Measurements from ENCODE around the gene OSGIN1.

DNA sequence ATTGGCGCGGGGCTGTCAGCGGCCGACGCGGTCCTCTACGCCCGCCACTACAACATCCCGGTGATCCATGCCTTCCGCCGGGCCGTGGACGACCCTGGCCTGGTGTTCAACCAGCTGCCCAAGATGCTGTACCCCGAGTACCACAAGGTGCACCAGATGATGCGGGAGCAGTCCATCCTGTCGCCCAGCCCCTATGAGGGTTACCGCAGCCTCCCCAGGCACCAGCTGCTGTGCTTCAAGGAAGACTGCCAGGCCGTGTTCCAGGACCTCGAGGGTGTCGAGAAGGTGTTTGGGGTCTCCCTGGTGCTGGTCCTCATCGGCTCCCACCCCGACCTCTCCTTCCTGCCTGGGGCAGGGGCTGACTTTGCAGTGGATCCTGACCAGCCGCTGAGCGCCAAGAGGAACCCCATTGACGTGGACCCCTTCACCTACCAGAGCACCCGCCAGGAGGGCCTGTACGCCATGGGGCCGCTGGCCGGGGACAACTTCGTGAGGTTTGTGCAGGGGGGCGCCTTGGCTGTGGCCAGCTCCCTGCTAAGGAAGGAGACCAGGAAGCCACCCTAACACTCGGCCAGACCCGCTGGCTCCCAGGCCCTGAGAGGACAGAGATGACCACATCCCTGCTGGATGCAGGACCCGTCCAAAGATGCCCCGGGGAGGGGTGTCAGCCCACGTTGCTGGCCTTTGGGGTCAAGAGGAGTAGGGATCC, 12.6 kb downstream of the OSGIN1 start:
- no peak for TF ChIP-seq ZNF561 (tag by site-specific recombination; IDR thresholded peaks at IDR 0.05; ENCODE audit: borderline replicate concordance)
- TF ChIP-seq, protein P1, sequence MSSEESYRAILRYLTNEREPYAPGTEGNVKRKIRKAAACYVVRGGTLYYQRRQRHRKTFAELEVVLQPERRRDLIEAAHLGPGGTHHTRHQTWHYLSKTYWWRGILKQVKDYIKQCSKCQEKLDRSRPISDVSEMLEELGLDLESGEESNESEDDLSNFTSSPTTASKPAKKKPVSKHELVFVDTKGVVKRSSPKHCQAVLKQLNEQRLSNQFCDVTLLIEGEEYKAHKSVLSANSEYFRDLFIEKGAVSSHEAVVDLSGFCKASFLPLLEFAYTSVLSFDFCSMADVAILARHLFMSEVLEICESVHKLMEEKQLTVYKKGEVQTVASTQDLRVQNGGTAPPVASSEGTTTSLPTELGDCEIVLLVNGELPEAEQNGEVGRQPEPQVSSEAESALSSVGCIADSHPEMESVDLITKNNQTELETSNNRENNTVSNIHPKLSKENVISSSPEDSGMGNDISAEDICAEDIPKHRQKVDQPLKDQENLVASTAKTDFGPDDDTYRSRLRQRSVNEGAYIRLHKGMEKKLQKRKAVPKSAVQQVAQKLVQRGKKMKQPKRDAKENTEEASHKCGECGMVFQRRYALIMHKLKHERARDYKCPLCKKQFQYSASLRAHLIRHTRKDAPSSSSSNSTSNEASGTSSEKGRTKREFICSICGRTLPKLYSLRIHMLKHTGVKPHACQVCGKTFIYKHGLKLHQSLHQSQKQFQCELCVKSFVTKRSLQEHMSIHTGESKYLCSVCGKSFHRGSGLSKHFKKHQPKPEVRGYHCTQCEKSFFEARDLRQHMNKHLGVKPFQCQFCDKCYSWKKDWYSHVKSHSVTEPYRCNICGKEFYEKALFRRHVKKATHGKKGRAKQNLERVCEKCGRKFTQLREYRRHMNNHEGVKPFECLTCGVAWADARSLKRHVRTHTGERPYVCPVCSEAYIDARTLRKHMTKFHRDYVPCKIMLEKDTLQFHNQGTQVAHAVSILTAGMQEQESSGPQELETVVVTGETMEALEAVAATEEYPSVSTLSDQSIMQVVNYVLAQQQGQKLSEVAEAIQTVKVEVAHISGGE (tag by site-specific recombination; conservative IDR thresholded peaks at IDR 0.05; ENCODE audit: low read depth): no peak
- TF ChIP-seq, protein P2, sequence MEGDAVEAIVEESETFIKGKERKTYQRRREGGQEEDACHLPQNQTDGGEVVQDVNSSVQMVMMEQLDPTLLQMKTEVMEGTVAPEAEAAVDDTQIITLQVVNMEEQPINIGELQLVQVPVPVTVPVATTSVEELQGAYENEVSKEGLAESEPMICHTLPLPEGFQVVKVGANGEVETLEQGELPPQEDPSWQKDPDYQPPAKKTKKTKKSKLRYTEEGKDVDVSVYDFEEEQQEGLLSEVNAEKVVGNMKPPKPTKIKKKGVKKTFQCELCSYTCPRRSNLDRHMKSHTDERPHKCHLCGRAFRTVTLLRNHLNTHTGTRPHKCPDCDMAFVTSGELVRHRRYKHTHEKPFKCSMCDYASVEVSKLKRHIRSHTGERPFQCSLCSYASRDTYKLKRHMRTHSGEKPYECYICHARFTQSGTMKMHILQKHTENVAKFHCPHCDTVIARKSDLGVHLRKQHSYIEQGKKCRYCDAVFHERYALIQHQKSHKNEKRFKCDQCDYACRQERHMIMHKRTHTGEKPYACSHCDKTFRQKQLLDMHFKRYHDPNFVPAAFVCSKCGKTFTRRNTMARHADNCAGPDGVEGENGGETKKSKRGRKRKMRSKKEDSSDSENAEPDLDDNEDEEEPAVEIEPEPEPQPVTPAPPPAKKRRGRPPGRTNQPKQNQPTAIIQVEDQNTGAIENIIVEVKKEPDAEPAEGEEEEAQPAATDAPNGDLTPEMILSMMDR (tag by site-specific recombination; IDR thresholded peaks at IDR 0.05): no peak
- TF ChIP-seq, protein P3, sequence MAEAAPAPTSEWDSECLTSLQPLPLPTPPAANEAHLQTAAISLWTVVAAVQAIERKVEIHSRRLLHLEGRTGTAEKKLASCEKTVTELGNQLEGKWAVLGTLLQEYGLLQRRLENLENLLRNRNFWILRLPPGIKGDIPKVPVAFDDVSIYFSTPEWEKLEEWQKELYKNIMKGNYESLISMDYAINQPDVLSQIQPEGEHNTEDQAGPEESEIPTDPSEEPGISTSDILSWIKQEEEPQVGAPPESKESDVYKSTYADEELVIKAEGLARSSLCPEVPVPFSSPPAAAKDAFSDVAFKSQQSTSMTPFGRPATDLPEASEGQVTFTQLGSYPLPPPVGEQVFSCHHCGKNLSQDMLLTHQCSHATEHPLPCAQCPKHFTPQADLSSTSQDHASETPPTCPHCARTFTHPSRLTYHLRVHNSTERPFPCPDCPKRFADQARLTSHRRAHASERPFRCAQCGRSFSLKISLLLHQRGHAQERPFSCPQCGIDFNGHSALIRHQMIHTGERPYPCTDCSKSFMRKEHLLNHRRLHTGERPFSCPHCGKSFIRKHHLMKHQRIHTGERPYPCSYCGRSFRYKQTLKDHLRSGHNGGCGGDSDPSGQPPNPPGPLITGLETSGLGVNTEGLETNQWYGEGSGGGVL (tag by site-specific recombination; IDR thresholded peaks at IDR 0.05): no peak
- no peak for TF ChIP-seq ZNF621 (tag by site-specific recombination; IDR thresholded peaks at IDR 0.05)
- TF ChIP-seq, protein P4, sequence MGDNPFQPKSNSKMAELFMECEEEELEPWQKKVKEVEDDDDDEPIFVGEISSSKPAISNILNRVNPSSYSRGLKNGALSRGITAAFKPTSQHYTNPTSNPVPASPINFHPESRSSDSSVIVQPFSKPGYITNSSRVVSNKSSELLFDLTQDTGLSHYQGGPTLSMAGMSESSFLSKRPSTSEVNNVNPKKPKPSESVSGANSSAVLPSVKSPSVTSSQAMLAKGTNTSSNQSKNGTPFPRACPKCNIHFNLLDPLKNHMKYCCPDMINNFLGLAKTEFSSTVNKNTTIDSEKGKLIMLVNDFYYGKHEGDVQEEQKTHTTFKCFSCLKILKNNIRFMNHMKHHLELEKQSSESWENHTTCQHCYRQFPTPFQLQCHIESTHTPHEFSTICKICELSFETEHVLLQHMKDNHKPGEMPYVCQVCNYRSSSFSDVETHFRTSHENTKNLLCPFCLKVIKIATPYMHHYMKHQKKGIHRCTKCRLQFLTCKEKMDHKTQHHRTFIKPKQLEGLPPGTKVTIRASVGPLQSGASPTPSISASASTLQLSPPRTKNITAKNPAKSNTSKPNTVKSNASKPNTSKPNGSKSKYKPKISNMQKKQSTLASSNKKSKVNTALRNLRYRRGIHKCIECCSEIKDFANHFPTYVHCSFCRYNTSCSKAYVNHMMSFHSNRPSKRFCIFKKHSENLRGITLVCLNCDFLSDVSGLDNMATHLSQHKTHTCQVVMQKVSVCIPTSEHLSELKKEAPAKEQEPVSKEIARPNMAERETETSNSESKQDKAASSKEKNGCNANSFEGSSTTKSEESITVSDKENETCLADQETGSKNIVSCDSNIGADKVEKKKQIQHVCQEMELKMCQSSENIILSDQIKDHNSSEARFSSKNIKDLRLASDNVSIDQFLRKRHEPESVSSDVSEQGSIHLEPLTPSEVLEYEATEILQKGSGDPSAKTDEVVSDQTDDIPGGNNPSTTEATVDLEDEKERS (tag by site-specific recombination; IDR thresholded peaks at IDR 0.05): no peak
- TF ChIP-seq ZNF791 (tag by site-specific recombination; IDR thresholded peaks at IDR 0.05): no peak
- no peak for TF ChIP-seq GLI4 (tag by site-specific recombination; IDR thresholded peaks at IDR 0.05)
- no peak for TF ChIP-seq PRDM1 (tag by site-specific recombination; IDR thresholded peaks at IDR 0.05)
